Suprapubic skin (tissue), 4 donors: ENCODE data around the gene WDR26.
A peak's percentile ranks its signal among the peaks of the same experiment; 100 is the strongest.

Experiments
- CTCF ChIP-seq, 2 donors: fragments of 200-600 bp in 1 of 2; fragments of 450-650 bp in 1 of 2; sonication (generic) in 1 of 2; IDR thresholded peaks; one replicate each; pipeline ENCODE4 v1.5.1; 2016 to 2019; ENCODE audit warnings: antibody characterized with exemption in 2 of 2, mild to moderate bottlenecking in 1 of 2, moderate library complexity in 1 of 2
- EP300 ChIP-seq: sonication (generic); formaldehyde crosslinking; IDR thresholded peaks from one replicate; pipeline ENCODE4 v1.6.1; 2017; ENCODE audit warnings: antibody characterized with exemption
- POLR2A ChIP-seq, 2 donors: fragments of 450-650 bp; IDR thresholded peaks; one replicate each; pipeline ENCODE4 v1.6.1; 2017; ENCODE audit warnings: antibody characterized with exemption in 2 of 2, mild to moderate bottlenecking in 2 of 2, moderate library complexity in 2 of 2
- POLR2AphosphoS5 ChIP-seq, 3 donors: sonication (generic); formaldehyde crosslinking; IDR thresholded peaks; one replicate each; pipeline ENCODE4 v1.6.1; 2017; ENCODE audit warnings: antibody characterized with exemption in 3 of 3

- TF ChIP-seq CTCF (IDR thresholded peaks at IDR 0.05) = no peak
- no peak for TF ChIP-seq POLR2A (IDR thresholded peaks at IDR 0.05)
- TF ChIP-seq EP300 = no peak
- TF ChIP-seq POLR2AphosphoS5 (IDR thresholded peaks at IDR 0.05) = peak in 1 of 3 donors; percentile 17
These were observed 16.2 kb upstream of the WDR26 start for GRCh38 chr1:224450561-224451350.
